ENCODE data around the gene CLBA1.

Gene CLBA1

DNA sequence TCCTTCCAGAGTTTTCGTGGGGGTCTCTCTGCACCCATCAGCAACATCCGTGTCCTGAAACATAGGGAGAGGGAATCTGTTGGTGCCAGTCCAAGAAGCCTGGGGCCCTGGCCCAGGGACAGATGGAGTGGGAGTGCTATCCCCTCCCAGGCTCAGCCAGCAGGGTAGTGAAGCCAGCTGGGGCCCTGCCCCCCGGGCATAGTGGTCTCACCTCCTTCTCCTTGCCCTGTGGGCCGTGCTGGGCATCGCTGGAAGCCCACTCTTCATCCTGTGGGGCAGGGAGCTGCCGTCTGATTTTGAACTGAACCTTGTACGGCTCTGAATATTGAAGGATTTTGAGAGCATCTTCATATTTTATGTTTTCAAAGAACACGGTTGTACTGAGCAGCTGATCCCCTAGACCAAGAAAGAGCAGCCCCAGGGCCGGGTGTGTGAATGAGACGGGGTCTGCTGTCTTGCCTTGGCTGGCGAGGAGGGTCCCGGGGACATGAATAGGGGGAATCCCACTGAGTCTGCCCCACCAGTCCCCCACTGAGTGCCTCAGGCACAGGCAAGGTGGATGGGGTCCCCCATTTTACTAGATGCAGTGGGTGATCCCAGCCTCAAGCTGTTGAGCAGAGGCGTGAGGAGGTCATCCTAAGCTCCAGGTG lies 30.7 kb upstream of the CLBA1 start:
- no peaks in the 10 kb centered on the region for H3K9me3 ChIP-seq (ENCODE audit: control extremely low read depth in 1 of 5, control insufficient read depth in 4 of 5, insufficient read depth in 2 of 5, low read depth in 1 of 5, low read length in 4 of 5)
- POLR2A ChIA-PET = no interaction called here

DNA sequence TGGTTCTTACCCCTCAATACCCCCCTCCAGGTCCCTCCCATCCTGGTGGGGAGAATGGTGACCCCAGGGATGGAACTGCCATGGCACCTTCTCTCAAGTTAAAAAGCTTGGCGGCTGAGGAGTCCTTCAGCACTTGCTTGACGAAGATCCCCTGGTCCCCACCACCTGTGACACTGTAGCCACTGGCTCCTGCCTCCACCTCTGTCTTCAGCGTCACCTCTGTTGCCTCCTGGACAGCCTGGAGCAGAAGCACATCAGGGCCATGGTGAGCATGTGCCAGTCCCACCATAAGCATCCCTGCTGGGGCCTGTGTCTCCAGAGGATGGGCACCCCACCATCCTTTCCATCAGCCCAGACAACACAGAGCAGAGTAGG lies 30.2 kb upstream of the CLBA1 start:
- 100% methylated on average over 3 of the region's 3 CpGs for WGBS (ENCODE audit: insufficient coverage)
- no peak overlapping the region for H3K27ac ChIP-seq (ENCODE audit: insufficient read depth in 1 of 2, low read depth in 1 of 2, low read length in 2 of 2, poor library complexity in 1 of 2, severe bottlenecking in 2 of 2)
- POLR2A ChIA-PET = no interaction called here
- H3K4me1 ChIP-seq (ENCODE audit: control extremely low read depth in 1 of 4, control insufficient read depth in 4 of 4, insufficient read depth in 4 of 4, low read length in 3 of 4) = no peaks in the 10 kb centered on the region
- no peak overlapping the region for H3K4me3 ChIP-seq (ENCODE audit: control insufficient read depth in 1 of 7, extremely low read depth in 1 of 7, insufficient read depth in 4 of 7, low read depth in 2 of 7, low read length in 6 of 7)
- CTCF ChIA-PET = interaction anchor here (0.9 to 2.7 kb wide), 4 partner anchors 9 to 26 kb away, joined by 3 to 8 read pairs (median 4); no protein-coding TSS in a partner anchor
- no peak for DNase-seq
- no peaks in the 10 kb centered on the region for H3K9me3 ChIP-seq (ENCODE audit: control extremely low read depth in 1 of 5, control insufficient read depth in 4 of 5, insufficient read depth in 2 of 5, low read depth in 1 of 5, low read length in 4 of 5)
- H3K27me3 ChIP-seq (replicated peaks in 2 of 5; ENCODE audit: control insufficient read depth in 4 of 5, insufficient read depth in 5 of 5, low read length in 4 of 5) = no peaks in the 10 kb centered on the region
- no peaks in the 10 kb centered on the region for H3K36me3 ChIP-seq (ENCODE audit: control insufficient read depth in 4 of 4, insufficient read depth in 4 of 4, low read length in 3 of 4)

More for the DNA sequence above, 30.7 kb upstream of the CLBA1 start:
- no peak overlapping the region for H3K4me3 ChIP-seq (ENCODE audit: control insufficient read depth in 1 of 7, extremely low read depth in 1 of 7, insufficient read depth in 4 of 7, low read depth in 2 of 7, low read length in 6 of 7)
- H3K27ac ChIP-seq (ENCODE audit: insufficient read depth in 1 of 2, low read depth in 1 of 2, low read length in 2 of 2, poor library complexity in 1 of 2, severe bottlenecking in 2 of 2) = no peak overlapping the region
- CTCF ChIA-PET = interaction anchor here (1.0 to 2.7 kb wide), 2 partner anchors 18 kb away, joined by 5 to 8 read pairs; no protein-coding TSS in a partner anchor
- DNase-seq = no peak
- no peaks in the 10 kb centered on the region for H3K36me3 ChIP-seq (ENCODE audit: control insufficient read depth in 4 of 4, insufficient read depth in 4 of 4, low read length in 3 of 4)
- no peaks in the 10 kb centered on the region for H3K4me1 ChIP-seq (ENCODE audit: control extremely low read depth in 1 of 4, control insufficient read depth in 4 of 4, insufficient read depth in 4 of 4, low read length in 3 of 4)
- H3K27me3 ChIP-seq (replicated peaks in 2 of 5; ENCODE audit: control insufficient read depth in 4 of 5, insufficient read depth in 5 of 5, low read length in 4 of 5) = no peaks in the 10 kb centered on the region
- 98% methylated on average over 7 of the region's 13 CpGs for whole genome bisulfite sequencing (ENCODE audit: insufficient coverage)

DNA sequence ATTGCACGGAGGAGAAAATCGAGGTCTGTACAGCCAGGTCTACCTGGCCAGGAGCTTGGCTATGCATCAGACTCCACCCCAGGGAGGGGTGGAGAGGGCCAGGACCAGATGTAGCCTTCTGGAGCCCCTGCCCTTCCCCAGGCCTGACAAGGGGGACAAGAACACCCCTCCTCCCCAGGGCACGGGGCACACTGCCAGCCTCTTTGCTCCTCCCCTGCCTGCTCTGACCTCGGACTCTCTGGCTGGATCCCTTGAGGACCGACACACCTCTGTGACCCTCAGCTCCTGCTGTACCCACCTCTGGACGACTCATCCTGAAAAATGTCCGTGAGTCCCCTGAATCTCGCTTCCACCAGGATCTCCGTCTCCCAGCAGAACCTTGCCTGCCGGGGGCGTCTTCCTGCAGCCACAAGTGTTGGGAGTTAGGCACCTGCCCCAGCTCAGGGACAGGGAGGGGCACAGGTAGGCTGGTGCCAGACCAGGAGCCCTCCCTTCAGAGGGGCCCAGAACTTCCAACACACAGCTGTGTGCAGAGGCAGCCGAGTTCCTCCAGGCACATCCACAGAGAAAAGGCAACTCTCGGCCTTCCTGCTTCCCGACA lies 29.2 kb upstream of the CLBA1 start:
- Histone ChIP-seq H3K27ac (ENCODE audit: insufficient read depth in 1 of 2, low read depth in 1 of 2, low read length in 2 of 2, poor library complexity in 1 of 2, severe bottlenecking in 2 of 2) (no peak overlapping the region), H3K36me3 (ENCODE audit: control insufficient read depth in 4 of 4, insufficient read depth in 4 of 4, low read length in 3 of 4) (no peaks in the 10 kb centered on the region), H3K4me1 (ENCODE audit: control extremely low read depth in 1 of 4, control insufficient read depth in 4 of 4, insufficient read depth in 4 of 4, low read length in 3 of 4) (no peaks in the 10 kb centered on the region), H3K4me3 (ENCODE audit: control insufficient read depth in 1 of 7, extremely low read depth in 1 of 7, insufficient read depth in 4 of 7, low read depth in 2 of 7, low read length in 6 of 7) (no peak overlapping the region), H3K9me3 (ENCODE audit: control extremely low read depth in 1 of 5, control insufficient read depth in 4 of 5, insufficient read depth in 2 of 5, low read depth in 1 of 5, low read length in 4 of 5) (no peaks in the 10 kb centered on the region), H3K27me3 (replicated peaks in 2 of 5; ENCODE audit: control insufficient read depth in 4 of 5, insufficient read depth in 5 of 5, low read length in 4 of 5) (no peaks in the 10 kb centered on the region)
- WGBS (ENCODE audit: insufficient coverage) = 97% methylated on average over 11 of the region's 14 CpGs
- ChIA-PET POLR2A (no interaction called here), CTCF (interaction anchor here (0.6 to 2.7 kb wide), 5 partner anchors 8 to 56 kb away, joined by 3 to 8 read pairs (median 3); no protein-coding TSS in a partner anchor)
- no peak for DNase-seq

DNA sequence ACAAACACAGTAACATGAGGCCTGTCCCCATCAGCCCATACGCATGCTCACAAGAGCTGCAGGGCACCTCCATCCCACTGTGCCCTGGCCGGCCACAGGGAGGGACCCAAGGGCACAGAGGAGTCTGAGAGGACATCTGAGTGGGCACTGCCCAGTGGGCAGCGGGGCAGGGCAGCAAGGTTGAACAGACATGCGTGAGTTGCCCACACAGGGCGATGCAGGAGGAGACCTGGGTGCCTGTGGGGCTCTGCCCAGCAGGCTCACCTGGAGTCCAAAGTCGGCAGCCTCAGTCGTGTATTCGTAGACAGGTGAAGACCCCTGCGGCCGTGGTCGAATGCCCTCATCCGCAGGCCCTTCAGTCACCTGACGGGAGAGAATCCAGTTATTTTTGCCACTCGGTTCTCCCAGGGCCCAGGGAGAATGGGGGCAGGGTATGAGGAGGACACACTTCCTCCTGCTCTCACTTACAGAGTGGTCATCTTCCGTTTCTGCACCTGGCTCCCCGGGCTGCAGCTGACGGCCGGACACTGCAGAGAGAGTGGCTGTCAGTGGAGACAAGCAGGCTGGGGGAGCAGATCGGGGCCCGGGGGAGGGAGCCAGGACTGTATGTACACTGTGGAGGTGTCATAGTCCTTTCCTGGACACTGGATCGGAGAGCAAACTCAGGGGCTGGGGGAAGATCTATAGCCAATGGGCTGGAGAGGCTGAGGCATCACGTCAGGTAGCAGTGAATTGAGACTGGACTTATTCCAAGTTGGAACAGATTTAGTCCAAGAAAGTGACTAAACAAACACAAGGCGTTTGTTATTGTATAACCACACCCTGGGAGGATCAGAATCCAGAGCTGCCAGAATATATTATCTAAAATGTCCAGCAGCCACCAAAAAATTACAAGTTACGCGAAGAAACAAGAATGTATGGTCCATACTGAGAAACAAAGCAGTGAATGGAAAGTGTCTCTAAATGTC lies 28.2 kb upstream of the CLBA1 start:
- Histone ChIP-seq H3K27me3 (replicated peaks in 2 of 5; ENCODE audit: control insufficient read depth in 4 of 5, insufficient read depth in 5 of 5, low read length in 4 of 5) (no peaks in the 10 kb centered on the region), H3K27ac (ENCODE audit: insufficient read depth in 1 of 2, low read depth in 1 of 2, low read length in 2 of 2, poor library complexity in 1 of 2, severe bottlenecking in 2 of 2) (no peak overlapping the region), H3K36me3 (ENCODE audit: control insufficient read depth in 4 of 4, insufficient read depth in 4 of 4, low read length in 3 of 4) (no peaks in the 10 kb centered on the region), H3K9me3 (ENCODE audit: control extremely low read depth in 1 of 5, control insufficient read depth in 4 of 5, insufficient read depth in 2 of 5, low read depth in 1 of 5, low read length in 4 of 5) (no peaks in the 10 kb centered on the region), H3K4me1 (ENCODE audit: control extremely low read depth in 1 of 4, control insufficient read depth in 4 of 4, insufficient read depth in 4 of 4, low read length in 3 of 4) (no peaks in the 10 kb centered on the region), H3K4me3 (ENCODE audit: control insufficient read depth in 1 of 7, extremely low read depth in 1 of 7, insufficient read depth in 4 of 7, low read depth in 2 of 7, low read length in 6 of 7) (no peak overlapping the region)
- ChIA-PET CTCF (no interaction called here), POLR2A (no interaction called here)
- WGBS (ENCODE audit: insufficient coverage) = 95% methylated on average over 21 of the region's 25 CpGs
- DNase-seq = no peak

DNA sequence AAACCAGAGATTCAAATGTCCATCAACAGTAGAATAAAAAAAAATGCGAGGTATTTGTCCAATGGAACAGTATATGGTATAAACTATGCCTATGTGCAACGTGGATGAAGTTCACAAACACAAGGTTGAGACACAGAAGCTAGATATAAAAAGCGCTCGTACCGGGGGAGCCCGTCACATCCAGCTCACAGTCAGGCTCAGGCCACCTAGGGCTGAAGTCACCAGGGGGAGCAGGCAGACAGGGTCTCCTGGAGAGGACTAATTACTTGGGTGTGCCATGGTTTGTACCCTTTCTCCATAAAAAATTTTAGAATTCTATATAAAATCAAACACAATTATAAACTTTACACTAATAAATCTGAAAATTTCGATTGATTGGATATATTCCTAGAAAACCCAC lies 21.0 kb upstream of the CLBA1 start:
- DNase-seq = no peak
- Histone ChIP-seq H3K9me3 (ENCODE audit: control extremely low read depth in 1 of 5, control insufficient read depth in 4 of 5, insufficient read depth in 2 of 5, low read depth in 1 of 5, low read length in 4 of 5) (no peaks in the 10 kb centered on the region), H3K4me3 (ENCODE audit: control insufficient read depth in 1 of 7, extremely low read depth in 1 of 7, insufficient read depth in 4 of 7, low read depth in 2 of 7, low read length in 6 of 7) (no peak overlapping the region), H3K36me3 (ENCODE audit: control insufficient read depth in 4 of 4, insufficient read depth in 4 of 4, low read length in 3 of 4) (no peaks in the 10 kb centered on the region), H3K4me1 (ENCODE audit: control extremely low read depth in 1 of 4, control insufficient read depth in 4 of 4, insufficient read depth in 4 of 4, low read length in 3 of 4) (peaks cover 0 to 15% (median 12%) of the 10 kb centered on the region in 4 experiments), H3K27ac (ENCODE audit: insufficient read depth in 1 of 2, low read depth in 1 of 2, low read length in 2 of 2, poor library complexity in 1 of 2, severe bottlenecking in 2 of 2) (no peak overlapping the region), H3K27me3 (replicated peaks in 2 of 5; ENCODE audit: control insufficient read depth in 4 of 5, insufficient read depth in 5 of 5, low read length in 4 of 5) (peaks cover 0 to 21% (median 6%) of the 10 kb centered on the region in 5 experiments)
- POLR2A ChIA-PET = interaction anchor here (0.7 kb wide), 1 partner anchor 31 kb away, joined by 3 read pairs; no protein-coding TSS in a partner anchor
- WGBS (ENCODE audit: insufficient coverage) = 98% methylated on average over 6 of the region's 7 CpGs
- CTCF ChIA-PET = interaction anchor here (0.6 to 6.3 kb wide), 5 partner anchors 9 to 112 kb away, joined by 3 to 44 read pairs (median 3); no protein-coding TSS in a partner anchor

DNA sequence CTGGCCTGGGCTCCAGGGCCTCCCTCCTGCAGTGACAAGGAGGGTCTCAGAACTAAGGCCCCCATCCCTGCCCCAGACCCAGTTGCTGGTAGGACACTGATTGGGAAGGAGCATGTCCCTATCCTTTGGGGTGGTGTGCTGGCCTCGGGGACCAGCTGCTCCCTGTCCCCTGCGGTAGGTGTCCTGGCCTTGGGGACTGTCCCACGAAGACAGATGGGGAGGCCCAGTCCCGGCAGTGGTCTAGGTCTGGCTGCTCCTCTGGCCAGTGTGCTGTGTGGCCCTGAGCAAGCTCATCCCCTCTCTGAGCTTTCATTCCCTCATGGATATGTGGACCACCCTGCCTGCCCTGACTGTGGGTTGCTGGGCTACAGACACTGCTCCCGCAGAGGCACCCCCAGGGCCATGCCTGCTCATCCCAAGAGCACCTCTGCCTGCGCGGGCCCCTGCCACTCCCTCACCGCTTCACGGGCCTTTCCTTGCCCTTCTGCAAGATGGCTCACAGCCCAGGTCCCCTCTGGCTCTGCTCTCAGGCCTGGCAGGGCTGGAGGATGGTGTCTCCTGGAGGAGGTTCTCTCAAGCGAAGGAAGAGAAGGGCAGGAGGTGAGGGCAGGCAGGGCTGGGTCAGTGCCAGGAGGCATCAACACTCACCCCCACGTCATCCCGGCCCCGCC lies 19.9 kb upstream of the CLBA1 start:
- WGBS (ENCODE audit: insufficient coverage) = 100% methylated on average over 9 of the region's 13 CpGs
- peaks cover 0 to 15% (median 12%) of the 10 kb centered on the region in 4 experiments for H3K4me1 ChIP-seq (ENCODE audit: control extremely low read depth in 1 of 4, control insufficient read depth in 4 of 4, insufficient read depth in 4 of 4, low read length in 3 of 4)

More for the DNA sequence above, 19.9 kb upstream of the CLBA1 start:
- no peaks in the 10 kb centered on the region for H3K9me3 ChIP-seq (ENCODE audit: control extremely low read depth in 1 of 5, control insufficient read depth in 4 of 5, insufficient read depth in 2 of 5, low read depth in 1 of 5, low read length in 4 of 5)
- no peak overlapping the region for H3K27ac ChIP-seq (ENCODE audit: insufficient read depth in 1 of 2, low read depth in 1 of 2, low read length in 2 of 2, poor library complexity in 1 of 2, severe bottlenecking in 2 of 2)
- ChIA-PET POLR2A (no interaction called here), CTCF (interaction anchor here (6.3 kb wide), 1 partner anchor 9 kb away, joined by 44 read pairs; no protein-coding TSS in a partner anchor)
- H3K36me3 ChIP-seq (ENCODE audit: control insufficient read depth in 4 of 4, insufficient read depth in 4 of 4, low read length in 3 of 4) = no peaks in the 10 kb centered on the region
- no peak for DNase-seq
- H3K4me3 ChIP-seq (ENCODE audit: control insufficient read depth in 1 of 7, extremely low read depth in 1 of 7, insufficient read depth in 4 of 7, low read depth in 2 of 7, low read length in 6 of 7) = no peak overlapping the region
- H3K27me3 ChIP-seq (replicated peaks in 2 of 5; ENCODE audit: control insufficient read depth in 4 of 5, insufficient read depth in 5 of 5, low read length in 4 of 5) = peaks cover 0 to 21% (median 6%) of the 10 kb centered on the region in 5 experiments
